Smooth muscle cell (in vitro differentiated cells): Measurements from ENCODE around the gene MAP3K5. TPM values are rescaled to one million over a fixed set of nuclear protein-coding genes. Genes with fewer than 3 reads are reported as not detected.

Experiments
- DNase-seq: peaks from one replicate; lab custom pipeline; 2025; ENCODE audit not compliant: unreplicated experiment; lab: John Stamatoyannopoulos, UW
- H2AFZ ChIP-seq: fragments of 200-600 bp; sonication (generic); 2 replicates; pipeline ENCODE4 v1.6.0; 2016; ENCODE audit warnings: antibody characterized with exemption, low read depth, mild to moderate bottlenecking
- H3F3A ChIP-seq: fragments of 200-600 bp; sonication (generic); 2 replicates; pipeline ENCODE4 v1.6.0; 2017; ENCODE audit warnings: antibody characterized with exemption, low read depth
- H3K27ac ChIP-seq: fragments of 200-600 bp; sonication (generic); 2 replicates; pipeline ENCODE4 v1.5.1; 2016; ENCODE audit warnings: low read depth, mild to moderate bottlenecking
- H3K27me3 ChIP-seq: fragments of 200-600 bp; sonication (generic); 2 replicates; pipeline ENCODE4 v1.6.1; 2016; ENCODE audit warnings: low read depth, mild to moderate bottlenecking
- H3K36me3 ChIP-seq: fragments of 200-600 bp; sonication (generic); 2 replicates; pipeline ENCODE4 v1.5.1; 2016; ENCODE audit warnings: low read depth
- H3K4me1 ChIP-seq: fragments of 200-600 bp; sonication (generic); 2 replicates; pipeline ENCODE4 v1.5.1; 2016; ENCODE audit warnings: low read depth
- H3K4me2 ChIP-seq: fragments of 200-600 bp; sonication (generic); 2 replicates; pipeline ENCODE4 v1.6.0; 2016; ENCODE audit warnings: mild to moderate bottlenecking
- H3K4me3 ChIP-seq: fragments of 200-600 bp; sonication (generic); 2 replicates; pipeline ENCODE4 v1.5.1; 2016; ENCODE audit warnings: mild to moderate bottlenecking
- H3K79me2 ChIP-seq: fragments of 200-600 bp; sonication (generic); 2 replicates; pipeline ENCODE4 v1.6.0; 2016; ENCODE audit warnings: low read depth, mild to moderate bottlenecking
- H3K9ac ChIP-seq: fragments of 200-600 bp; sonication (generic); 2 replicates; pipeline ENCODE4 v1.6.0; 2016; ENCODE audit warnings: low read depth
- H3K9me3 ChIP-seq: fragments of 200-600 bp; sonication (generic); replicated peaks from 2 replicates; pipeline ENCODE4 v1.5.1; 2016; ENCODE audit warnings: low read depth
- H4K20me1 ChIP-seq: fragments of 200-600 bp; sonication (generic); 2 replicates; pipeline ENCODE4 v1.6.0; 2016; ENCODE audit warnings: low read depth
- CTCF ChIP-seq: fragments of 200-600 bp; sonication (generic); IDR thresholded peaks from 2 replicates; pipeline ENCODE4 v1.5.1; 2017; ENCODE audit warnings: borderline replicate concordance, mild to moderate bottlenecking, antibody characterized with exemption; ENCODE audit not compliant: insufficient read depth, poor library complexity, severe bottlenecking
- WGBS: methylation state at CpG from one replicate; pipeline ENCODE4 v1.1.7; 2016; ENCODE audit warnings: low lambda C conversion rate; 5-methylcytosine and 5-hydroxymethylcytosine counted together
- polyA plus RNA-seq: library from polyadenylated mRNA; unstranded; fragments of >200 nt; fragmentation: Nextera tagmentation; extraction: Ambion mirVana; gene quantifications from 2 replicates; pipeline ENCODE4 v1.2.1, GENCODE V29; 2016
- total RNA-seq: library from RNA; depleted of rRNA; stranded (reverse); fragments of >200 nt; gene quantifications from 2 replicates; pipeline ENCODE4 v1.2.3, GENCODE V29; 2014

Gene MAP3K5
- total and polyA plus RNA-seq, 2 experiments from 2014 or later: 0.93 to 2.1 TPM

- Histone ChIP-seq H3K4me3 (no peak overlapping the region), H3K9ac (no peak overlapping the region), H3K27ac (no peak overlapping the region), H3K27me3 (no peaks in the 10 kb centered on the region), H3K4me1 (no peaks in the 10 kb centered on the region), H4K20me1 (no peaks in the 10 kb centered on the region), H3K4me2 (no peak overlapping the region), H2AFZ (no peak overlapping the region), H3K9me3 (no peaks in the 10 kb centered on the region), H3K79me2 (no peaks in the 10 kb centered on the region), H3F3A (no peaks in the 10 kb centered on the region), H3K36me3 (no peaks in the 10 kb centered on the region)
- DNase-seq: no peak
- 85% methylated on average over 5 of the region's 5 CpGs for WGBS
- TF ChIP-seq CTCF: no peak
Measured at GRCh38 chr6:136533487-136533886, 258.8 kb downstream of the MAP3K5 start.

- H3K27me3 ChIP-seq: no peaks in the 10 kb centered on the region
- H3K27ac ChIP-seq: no peak overlapping the region
- H3K4me1 ChIP-seq: peaks cover 10% of the 10 kb centered on the region
- H2AFZ ChIP-seq: no peak overlapping the region
- H4K20me1 ChIP-seq: no peaks in the 10 kb centered on the region
- no peak overlapping the region for H3K9ac ChIP-seq
- H3K36me3 ChIP-seq: no peaks in the 10 kb centered on the region
- H3F3A ChIP-seq: no peaks in the 10 kb centered on the region
- H3K4me2 ChIP-seq: no peak overlapping the region
- H3K9me3 ChIP-seq: no peaks in the 10 kb centered on the region
- no peak for TF ChIP-seq CTCF
- no peaks in the 10 kb centered on the region for H3K79me2 ChIP-seq
- WGBS: 94% methylated on average over 6 of the region's 6 CpGs
- DNase-seq: no peak
- H3K4me3 ChIP-seq: no peak overlapping the region
Measured at GRCh38 chr6:136532030-136532429, 260.2 kb downstream of the MAP3K5 start.

GRCh38 chr6:136529710-136530109 lies 262.6 kb downstream of the MAP3K5 start:
- H3K4me3 ChIP-seq: no peak overlapping the region
- no peak overlapping the region for H2AFZ ChIP-seq
- H3K27ac ChIP-seq: no peak overlapping the region
- H3K4me2 ChIP-seq: no peak overlapping the region
- TF ChIP-seq CTCF: no peak
- WGBS: 96% methylated on average over 3 of the region's 3 CpGs
- no peaks in the 10 kb centered on the region for H3K27me3 ChIP-seq
- H3K9ac ChIP-seq: no peak overlapping the region
- H4K20me1 ChIP-seq: no peaks in the 10 kb centered on the region
- DNase-seq: no peak
- no peaks in the 10 kb centered on the region for H3K36me3 ChIP-seq
- peaks cover 31% of the 10 kb centered on the region for H3K4me1 ChIP-seq
- H3K9me3 ChIP-seq: no peaks in the 10 kb centered on the region
- H3K79me2 ChIP-seq: no peaks in the 10 kb centered on the region
- no peaks in the 10 kb centered on the region for H3F3A ChIP-seq

- H3K9ac ChIP-seq: no peak overlapping the region
- no peaks in the 10 kb centered on the region for H3K36me3 ChIP-seq
- peaks cover 31% of the 10 kb centered on the region for H3K4me1 ChIP-seq
- no peak overlapping the region for H3K4me3 ChIP-seq
- H3F3A ChIP-seq: no peaks in the 10 kb centered on the region
- no peak overlapping the region for H3K27ac ChIP-seq
- H3K9me3 ChIP-seq: no peaks in the 10 kb centered on the region
- H3K4me2 ChIP-seq: no peak overlapping the region
- H4K20me1 ChIP-seq: no peaks in the 10 kb centered on the region
- H3K27me3 ChIP-seq: no peaks in the 10 kb centered on the region
- H2AFZ ChIP-seq: no peak overlapping the region
- DNase-seq: no peak
- no peak for TF ChIP-seq CTCF
- H3K79me2 ChIP-seq: no peaks in the 10 kb centered on the region
- 62% methylated on average over 1 of the region's 1 CpG for WGBS
Measured at GRCh38 chr6:136528477-136528876, 263.8 kb downstream of the MAP3K5 start.
